Stimulated activated CD4-positive, alpha-beta T cell treated with anti-CD3 and anti-CD28 coated beads, Interleukin-12 subunit alpha, Interleukin-12 subunit beta, amount 100 ng/mL, for 48 hours (primary cell): ENCODE measurements around the gene NFIB.

Source experiments
- DNase-seq, 3 donors: peaks; one replicate each; pipeline ENCODE4 v3.0.0-alpha.2; 2020; ENCODE audit warnings: low read depth in 2 of 3, low spot score in 1 of 3

NFIB gene

DNA sequence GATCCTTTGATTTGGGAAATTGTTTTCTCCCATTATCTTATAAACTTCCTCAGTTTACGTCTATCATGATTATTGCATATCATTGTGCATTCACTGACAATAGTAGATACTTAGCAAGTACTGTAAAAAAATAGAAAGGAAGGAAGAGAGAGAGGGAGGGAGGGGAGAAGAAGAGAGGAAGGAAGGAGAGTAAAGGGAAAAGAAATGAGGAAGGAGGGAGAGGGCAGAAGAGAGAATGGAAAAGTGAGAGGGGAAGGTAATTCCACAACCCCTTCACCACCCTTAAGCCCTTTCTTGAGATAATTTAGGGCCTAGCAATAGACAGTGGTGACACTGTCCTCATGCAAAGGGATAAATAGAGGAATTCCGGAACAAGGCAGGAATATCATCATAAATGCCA, 64.4 kb downstream of the NFIB start:
- DNase-seq, result no peak

DNA sequence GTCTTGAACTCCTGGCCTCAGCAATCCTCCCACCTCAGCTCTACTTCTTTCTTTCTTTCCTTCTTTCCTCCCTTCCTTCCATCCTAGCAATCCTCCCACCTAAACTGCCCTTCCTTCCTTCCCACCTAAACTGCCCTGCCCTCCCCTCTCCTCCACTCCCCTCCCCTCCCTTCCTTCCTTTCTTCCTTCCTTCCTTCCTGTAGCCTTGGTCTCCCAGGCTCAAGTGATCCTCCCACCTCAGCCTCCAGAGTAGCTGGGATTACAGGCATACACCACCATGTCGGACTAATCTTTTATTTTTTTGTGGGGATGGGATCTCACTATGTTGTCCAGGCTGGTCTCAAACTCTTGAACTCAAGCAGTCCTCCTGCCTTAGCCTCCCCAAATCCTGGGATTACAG, 65.8 kb downstream of the NFIB start:
- no peak for DNase-seq

DNA sequence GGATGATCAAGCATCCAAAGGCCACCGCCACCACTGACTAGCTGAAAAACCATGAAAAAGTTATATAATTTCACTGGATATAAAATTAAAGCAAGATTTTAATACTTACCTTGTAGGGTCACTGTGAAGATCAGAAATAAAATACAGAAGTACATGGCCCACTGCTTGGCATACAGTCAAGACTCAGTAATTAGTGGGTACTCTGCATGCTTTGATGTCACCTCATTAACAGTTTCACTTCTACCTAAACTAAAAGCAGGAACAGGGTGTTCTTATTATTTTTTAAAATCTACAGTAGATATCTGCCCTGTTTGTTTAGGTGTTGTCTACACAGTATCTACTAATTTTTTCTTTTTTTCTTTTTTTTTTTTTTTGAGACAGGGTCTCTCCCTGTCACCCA, 66.4 kb downstream of the NFIB start:
- no peak for DNase-seq

DNA sequence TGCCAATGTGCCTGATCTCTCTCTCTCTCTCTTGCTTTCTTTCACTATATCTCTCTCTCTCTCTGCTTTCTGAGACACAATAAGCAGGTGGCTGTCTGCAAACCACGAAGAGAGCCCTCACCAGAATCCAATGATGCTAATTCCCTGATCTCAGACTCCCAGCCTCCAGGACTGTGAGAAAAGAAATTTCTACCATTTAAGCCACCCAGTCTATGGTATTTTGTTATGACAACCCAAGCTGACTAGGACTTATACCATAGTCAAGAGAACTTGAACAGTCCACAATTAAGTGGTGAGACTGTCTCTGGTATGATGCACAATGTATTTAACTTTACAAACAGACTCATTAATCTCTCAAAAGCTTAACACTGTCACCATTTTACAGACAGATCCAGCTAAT, 67.0 kb downstream of the NFIB start:
- no peak for DNase-seq

DNA sequence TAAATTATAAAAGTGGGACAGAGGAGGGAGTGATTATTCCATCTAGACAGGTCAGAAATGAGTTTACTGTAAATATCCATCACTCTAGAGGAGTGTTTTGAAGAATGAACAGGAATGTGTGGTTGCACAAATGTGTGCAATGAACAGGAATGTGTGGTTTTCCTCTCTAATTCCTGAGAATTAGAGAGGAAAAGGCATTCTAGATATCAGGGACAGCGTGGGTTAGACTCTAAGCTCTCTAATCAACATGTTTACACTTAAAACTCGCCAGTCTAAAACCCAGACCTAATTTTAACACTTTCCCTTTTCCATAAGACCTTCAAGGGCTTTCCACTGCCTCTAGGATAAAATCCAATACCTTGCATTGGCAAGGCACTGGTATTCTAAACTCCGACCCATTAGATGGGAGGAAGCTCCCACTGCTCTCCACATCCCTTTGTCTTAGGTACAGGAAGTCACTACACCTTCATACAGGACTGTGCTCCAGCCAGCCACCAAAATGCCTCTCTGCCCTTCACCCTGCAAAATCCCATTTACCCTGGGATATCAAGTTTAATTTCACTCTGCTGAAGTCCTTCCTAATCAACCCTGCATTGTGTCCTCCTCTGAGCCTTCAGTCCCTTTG, 67.9 kb downstream of the NFIB start:
- no peak for DNase-seq

DNA sequence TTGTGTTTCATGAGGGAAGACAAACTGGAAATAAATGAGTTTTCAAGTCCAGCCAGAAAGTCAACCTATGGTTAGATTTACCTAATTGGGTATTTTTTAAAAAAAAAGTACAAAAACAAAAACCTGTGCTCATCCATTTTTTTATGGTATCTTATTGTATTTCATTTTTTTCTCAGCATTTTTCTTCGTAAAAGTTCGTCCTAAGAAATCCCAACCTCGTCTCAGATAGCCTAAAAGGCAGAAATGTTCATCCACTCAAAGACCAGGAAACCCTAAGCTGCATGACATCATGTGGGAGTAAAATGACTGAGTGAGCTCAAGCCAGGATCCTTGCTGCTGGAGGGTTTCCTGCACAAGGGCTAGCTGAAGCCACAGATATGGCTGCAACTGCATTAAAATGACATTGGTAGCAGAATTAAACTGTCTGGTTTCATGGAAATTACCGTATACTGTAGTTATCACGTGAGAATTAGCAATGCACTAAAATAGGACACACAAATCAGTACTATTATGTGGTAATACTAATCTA, 70.4 kb downstream of the NFIB start:
- DNase-seq, result no peak

DNA sequence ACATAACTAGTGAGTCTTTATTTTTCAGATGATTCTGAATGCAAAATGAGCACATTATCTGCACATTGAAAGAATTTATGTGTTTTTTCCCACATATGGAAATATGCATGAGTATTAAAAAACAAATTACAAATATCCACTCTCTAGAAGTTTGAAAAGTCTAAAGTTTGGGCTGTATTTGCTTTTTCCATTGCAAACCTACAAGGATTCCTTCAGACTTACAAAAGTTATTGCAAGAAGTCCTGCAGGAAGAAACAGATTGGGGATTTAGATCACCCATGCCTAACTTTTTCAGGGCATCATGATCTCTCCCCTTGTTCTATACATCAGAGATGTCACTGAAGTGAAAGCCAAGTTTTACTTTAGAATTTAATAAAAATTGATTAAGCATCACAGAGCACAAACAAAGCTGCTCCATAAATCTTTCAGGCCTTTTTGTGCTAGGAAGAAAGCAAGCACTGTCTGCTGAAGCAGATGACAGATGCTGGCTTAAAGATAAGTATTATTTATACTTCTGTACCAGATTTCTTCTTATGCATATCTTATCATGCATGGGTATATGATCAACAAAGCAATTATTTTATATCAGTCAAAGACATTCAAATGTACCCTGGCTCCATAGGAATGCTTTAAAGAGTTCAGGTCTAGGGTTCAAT, 71.7 kb downstream of the NFIB start:
- no peak for DNase-seq

DNA sequence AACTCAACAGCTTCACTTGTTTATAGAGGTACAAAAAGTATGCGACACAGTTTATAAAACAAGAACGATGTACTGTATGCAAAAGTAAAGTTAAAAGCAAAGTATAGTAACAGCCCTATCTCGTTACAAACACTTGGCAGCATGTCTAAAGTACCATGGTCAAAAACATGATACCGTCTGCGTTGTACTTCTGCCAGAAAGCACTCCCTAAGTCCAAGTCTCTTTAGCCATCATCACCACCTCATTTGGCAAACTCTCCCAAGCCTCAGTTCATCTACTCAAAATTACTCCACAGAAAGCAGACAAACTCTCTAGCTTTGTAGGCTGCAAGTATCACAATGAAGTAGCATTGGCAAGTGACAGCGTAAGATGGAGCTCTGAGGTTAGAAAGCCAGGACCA, 73.4 kb downstream of the NFIB start:
- no peak for DNase-seq

DNA sequence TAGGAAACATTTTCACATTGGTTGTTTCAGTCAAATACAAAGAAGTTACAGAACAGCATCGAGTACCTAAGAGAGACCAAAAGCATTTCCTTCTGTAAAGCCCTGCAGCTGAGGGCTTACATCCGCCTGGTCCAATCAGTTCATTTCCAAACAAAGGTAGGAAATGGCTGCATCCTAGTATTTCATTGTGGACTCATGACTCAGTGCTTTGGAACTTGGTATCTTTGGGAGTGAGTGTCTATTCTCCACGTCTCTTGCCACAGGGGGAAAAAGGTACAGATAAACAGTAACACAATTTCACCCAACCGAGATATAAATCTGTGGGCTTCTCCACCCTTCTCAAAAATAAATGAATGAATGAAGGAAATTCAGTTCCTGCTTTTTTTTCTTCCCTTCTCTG, 75.4 kb downstream of the NFIB start:
- no peak for DNase-seq

DNA sequence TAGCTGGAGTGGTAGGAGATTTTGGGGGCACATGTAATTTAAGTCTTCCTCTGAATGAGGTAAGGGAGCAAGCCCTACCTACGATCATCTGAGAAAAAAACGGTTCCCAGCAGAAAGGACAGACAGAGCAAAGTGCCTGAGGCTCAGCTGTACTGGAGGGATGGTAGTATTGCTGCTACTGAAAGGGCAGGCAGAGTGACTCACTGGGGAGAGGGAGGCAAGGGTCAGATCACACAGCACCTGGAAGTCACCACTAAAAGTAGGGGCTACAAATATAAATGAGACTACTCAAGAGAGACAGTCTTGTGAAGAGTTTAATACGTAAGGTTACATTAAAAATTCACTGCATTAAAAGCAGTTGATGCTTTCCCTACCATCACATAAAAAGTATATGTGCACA, 75.9 kb downstream of the NFIB start:
- DNase-seq, result no peak

DNA sequence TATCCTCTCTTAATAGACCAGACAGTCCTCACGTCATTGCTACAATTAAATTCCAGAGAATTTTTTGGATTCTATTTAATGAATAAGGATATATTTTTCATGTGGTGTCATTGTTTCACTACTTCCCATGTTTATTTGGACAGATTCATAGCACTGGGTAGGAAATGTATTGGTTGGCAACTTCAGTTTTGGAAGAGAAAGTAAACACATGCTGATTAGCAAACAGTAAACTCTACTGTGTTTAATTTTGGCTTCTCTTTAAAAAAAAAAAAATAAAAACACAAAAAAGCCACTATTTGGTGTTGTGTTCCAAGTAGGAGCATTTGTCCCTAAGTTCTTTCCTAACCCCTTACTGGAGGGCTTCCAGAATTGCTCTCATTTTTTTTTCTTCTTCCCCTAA, 77.3 kb downstream of the NFIB start:
- no peak for DNase-seq

DNA sequence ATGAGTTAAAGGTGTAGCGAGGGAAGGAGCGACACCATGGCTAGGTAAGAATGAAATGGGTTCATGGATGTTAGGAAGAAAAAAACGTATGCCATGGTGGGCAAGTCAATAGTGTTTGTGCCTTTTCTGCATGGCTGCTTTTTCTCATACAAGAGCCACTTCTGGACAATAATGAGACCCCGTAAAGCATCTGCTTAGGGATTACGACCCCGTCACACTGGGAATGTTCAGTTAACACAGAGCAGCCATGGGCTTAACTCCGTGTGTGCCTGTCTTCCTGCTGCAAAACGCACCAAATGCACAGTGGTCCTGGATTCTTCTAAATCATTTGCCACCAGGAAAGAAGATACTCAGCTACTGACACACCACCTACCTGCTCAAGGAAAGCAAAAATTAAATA, 81.8 kb downstream of the NFIB start:
- no peak for DNase-seq

DNA sequence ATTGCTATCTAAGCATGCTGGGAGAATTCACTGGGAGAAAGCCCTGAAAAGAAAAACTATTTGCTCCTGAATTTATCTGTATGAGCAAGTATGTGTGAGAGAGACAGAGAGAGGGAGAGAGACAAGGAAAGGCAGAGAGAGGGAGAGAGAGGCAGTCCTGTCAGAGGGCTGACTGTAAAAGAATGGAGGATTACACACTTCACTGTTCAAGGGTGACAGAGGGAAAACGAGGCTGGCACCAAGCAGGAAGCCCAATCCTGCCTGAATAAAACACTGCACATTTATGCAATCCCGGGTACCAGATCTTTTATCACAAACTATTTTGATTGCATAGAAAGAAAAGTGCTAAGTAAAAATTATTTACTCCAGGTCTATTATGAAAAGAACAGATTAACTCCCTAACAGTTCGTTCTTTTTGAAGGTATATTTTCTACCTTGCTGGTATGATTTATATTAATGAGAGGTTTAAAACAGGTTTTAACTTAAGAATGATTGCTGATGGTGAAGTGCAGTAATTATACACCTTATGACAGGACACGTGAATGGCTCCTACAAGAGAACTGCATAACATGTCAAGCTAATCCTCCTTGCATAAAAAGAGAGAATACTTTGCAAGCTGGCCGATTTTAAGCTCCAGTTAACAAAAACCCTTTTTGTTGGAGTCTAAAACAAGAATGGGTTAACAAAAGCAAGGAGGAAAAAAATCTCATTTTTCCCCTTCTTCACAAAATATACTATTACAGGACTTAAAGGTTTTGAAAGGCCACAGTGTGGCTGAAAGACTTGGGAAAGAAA, 82.5 kb downstream of the NFIB start:
- no peak for DNase-seq

DNA sequence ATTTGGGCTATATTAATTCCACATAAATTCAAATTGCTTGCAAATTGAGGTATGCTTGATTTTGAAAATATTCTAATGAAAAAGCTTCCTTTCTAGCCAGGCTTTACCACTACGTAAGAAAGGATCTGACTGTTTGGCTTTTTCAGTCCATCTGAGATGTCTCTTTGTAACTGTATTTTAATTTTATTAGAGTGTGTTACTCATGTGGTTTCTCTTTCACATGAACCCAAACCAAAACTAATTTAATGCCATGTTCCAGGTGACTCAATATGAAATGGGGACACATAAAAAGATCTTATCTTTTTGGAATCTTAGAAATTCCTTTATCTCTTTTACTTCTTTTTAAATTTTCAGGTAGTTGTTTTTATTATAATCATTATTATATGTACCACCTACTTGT, 85.3 kb downstream of the NFIB start:
- DNase-seq, result no peak

DNA sequence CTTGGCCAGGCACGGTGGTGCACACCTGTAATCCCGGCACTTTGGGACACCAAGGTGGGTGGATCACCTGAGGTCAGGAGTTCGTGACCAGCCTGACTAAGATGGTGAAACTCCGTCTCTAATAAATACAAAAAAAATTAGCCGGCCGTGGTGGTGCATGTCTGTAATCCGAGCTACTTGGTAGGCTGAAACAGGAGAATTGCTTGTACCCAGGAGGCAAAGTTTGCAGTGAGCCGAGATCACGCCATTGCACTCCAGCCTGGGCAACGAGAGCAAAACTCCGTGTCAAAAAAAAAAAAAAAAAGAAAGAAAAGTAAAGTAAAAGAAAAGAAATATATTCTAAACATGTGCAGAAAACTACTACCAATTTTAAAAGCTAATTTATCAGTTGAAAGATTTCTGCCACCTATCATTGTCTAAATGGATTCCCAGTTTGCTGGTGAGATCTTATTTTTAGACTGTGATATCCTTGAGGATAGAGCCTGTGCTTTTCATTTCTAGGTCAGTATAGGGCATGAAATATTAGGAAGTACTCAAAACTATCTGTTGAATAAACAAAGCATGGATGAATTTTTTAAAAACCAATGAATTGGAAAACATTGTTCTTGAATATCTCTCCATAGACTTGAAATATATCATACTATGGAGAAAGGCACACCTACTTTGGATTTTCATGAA, 86.9 kb downstream of the NFIB start:
- DNase-seq, result no peak

DNA sequence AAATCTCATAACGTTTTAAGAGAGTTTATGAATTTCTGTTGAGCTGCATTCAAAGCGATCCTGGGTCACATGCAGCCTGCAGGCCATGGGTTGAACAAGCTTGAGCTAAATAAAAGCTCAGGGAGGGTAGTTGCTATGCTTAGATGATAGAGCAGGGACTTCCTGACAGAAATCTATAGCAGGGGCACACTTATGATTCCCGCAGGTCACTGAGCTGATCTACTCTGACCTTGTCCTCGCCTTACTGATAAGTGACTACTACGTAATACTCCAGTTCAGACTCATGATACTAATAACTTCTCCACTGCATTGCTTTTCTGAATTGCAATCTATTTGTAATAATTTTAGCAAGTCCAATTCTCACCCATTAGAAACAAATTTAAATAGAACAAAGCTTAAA, 90.9 kb downstream of the NFIB start:
- no peak for DNase-seq

DNA sequence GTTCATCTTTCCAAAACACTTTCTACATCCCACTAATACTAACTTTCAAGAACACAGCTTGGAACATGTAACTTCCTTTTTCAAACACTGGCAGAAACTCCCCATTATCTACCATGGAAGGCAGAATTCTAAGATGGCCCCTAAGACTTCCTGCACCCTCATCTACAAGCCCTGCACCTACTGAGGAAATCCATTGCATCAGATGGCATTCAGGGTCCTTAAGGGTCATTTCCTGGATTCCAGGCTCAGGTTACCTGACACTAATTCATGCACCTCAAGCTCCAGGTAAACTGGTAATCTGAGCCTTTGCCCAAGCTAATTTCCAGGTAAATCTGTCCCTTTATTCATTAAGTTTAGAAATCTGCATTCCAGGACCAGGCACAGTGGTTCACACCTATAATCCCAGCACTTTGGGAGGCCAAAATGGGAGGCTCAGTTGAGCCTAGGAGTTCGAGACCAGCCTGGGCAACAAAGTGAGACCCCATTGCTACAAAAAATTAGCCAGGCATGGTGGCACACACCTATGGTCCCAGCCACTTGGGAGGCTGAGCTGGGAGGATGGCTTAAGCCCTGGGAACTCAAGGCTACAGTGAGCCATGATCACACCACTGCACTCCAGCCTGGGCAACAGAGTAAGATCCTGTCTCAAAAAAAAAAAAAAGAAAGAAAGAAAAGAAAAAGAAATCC, 91.6 kb downstream of the NFIB start:
- no peak for DNase-seq

DNA sequence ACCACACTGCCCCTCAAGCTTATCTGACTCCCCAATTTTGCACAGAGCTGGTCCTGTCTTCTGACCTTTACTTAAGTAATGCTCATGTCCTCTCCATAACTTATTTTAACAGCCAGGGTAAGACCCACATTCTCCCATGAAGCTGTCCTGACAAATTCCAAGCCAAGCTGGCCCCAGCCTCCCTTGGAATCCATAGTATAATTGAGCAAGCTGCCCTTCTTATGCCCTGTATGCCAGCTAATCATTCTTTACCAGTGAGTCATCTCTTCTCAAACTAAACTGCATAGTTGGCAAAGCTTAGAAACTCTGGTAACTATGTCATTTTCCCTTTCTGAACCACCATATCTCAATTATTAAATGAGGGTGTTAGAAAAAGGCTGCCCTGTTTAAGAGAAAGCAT, 92.4 kb downstream of the NFIB start:
- DNase-seq, result no peak

DNA sequence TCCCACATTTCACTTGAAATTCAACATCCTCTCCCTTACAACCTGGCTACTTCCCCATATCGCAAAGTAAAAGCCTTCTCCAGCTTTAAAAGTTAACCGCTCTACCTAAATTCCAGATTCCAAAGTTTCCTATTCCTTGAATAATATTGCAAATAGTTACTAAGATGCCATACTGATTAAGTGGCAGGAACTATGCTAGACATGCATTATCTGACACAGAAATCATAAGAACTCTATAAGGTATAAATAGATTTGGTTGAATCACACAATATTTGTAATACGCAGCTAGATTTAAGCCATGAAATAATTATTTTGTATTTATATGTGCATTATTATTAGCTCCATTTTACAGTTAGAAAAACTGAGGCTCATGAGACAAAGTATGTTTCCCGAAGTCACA, 92.8 kb downstream of the NFIB start:
- no peak for DNase-seq

DNA sequence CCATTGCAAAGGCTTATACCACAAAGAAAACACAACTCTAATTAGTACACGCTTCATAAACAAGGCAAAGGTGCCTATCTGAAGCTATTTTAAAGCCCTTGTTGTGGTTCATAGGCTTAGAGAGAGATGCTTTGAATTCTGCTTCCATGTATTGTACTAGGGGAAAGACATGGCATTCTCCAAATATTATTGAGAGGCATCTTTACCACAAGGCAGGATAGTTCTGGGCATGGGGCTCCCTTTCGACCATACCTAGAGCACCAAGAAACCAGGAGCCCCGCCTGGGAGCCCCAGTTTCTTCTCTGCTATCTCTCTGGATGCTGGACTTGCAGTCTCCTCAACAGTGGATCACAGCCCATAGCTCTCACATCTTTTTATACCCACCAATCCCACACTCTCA, 93.7 kb downstream of the NFIB start:
- no peak for DNase-seq

DNA sequence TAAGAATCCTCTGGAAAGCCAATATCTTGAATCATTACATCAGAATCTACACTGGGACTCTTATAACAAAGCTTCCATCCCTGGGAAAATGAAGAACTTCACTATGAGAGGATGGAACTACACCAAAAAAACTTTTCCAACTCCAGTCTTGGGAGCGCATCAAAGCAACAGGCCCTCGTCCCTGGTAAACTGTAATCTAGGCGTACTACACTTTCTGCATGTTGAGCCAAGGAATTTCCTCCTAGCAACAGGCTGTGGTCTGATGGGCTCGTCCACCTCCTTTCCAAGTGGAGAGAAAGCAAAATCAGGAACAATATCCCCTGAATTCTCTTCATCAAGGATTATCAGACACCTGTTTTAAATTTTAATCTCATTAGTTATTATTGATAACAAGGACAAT, 94.1 kb downstream of the NFIB start:
- no peak for DNase-seq
